Measurements from ENCODE around the gene MRPL55.

GRCh38 chr1:228141226-228142044 is 32.3 kb upstream of the MRPL55 start:
- TF ChIP-seq CTCF (IDR thresholded peaks at IDR 0.05; ENCODE audit: low read length) (no peak), EZH2 (optimal IDR thresholded peaks at IDR 0.05; ENCODE audit: low read depth, low read length) (no peak)
